CD4-positive, alpha-beta T cell (primary cell): ENCODE data around the gene MSL3. TPM values are rescaled to one million over a fixed set of nuclear protein-coding genes. Genes with fewer than 3 reads are reported as not detected.

Experiments
- ATAC-seq: fragments of 200-7000 bp; cut with Tn5 transposase; one replicate; pipeline ENCODE4 v1.10.0; 2022; ENCODE audit warnings: mild to moderate bottlenecking; ENCODE audit not compliant: poor library complexity
- CTCF ChIA-PET: fragments of 350-600 bp; sonication (Branson Sonifier 250); formaldehyde crosslinking; loops from one replicate; lab custom pipeline; 2021; ENCODE audit warnings: antibody characterized with exemption, inconsistent platforms; lab: Charles Lee
- POLR2A ChIA-PET: fragments of 350-600 bp; sonication (Branson Sonifier 250); formaldehyde crosslinking; loops from one replicate; lab custom pipeline; 2021; ENCODE audit warnings: antibody characterized with exemption, inconsistent platforms; lab: Charles Lee
- DNase-seq, 14 experiments: peaks; one replicate each; pipeline ENCODE4 v3.0.0-alpha.2; 2013 to 2020; ENCODE audit warnings: mixed read lengths in 2 of 14
- H3K27ac ChIP-seq, 2 donors: one replicate each; pipeline versions ENCODE4 v1.5.1 to v1.7.0; 2013; ENCODE audit warnings: low read length in 2 of 2, low read depth in 1 of 2, mild to moderate bottlenecking in 1 of 2
- H3K27me3 ChIP-seq, 2 experiments: 1 replicate in 1 of 2; 2 replicates in 1 of 2; pipeline versions ENCODE4 v1.6.1 to v1.7.0; 2013; ENCODE audit warnings: low read length in 2 of 2, control low read depth in 1 of 2, mild to moderate bottlenecking in 1 of 2, moderate library complexity in 1 of 2; ENCODE audit not compliant: insufficient read depth in 2 of 2, control insufficient read depth in 1 of 2
- H3K36me3 ChIP-seq: one replicate; pipeline ENCODE4 v1.6.1; 2013; ENCODE audit warnings: low read length, control low read depth; ENCODE audit not compliant: insufficient read depth
- H3K4me1 ChIP-seq: one replicate; pipeline ENCODE4 v1.6.1; 2013; ENCODE audit warnings: low read length, control low read depth; ENCODE audit not compliant: insufficient read depth
- H3K4me3 ChIP-seq: one replicate; pipeline ENCODE4 v1.5.1; 2013; ENCODE audit warnings: mild to moderate bottlenecking, low read length, moderate library complexity
- H3K9me3 ChIP-seq, 2 experiments: 1 replicate in 1 of 2; 2 replicates in 1 of 2; pipeline versions ENCODE4 v1.6.1 to v1.7.0; 2013; ENCODE audit warnings: low read length in 2 of 2, mild to moderate bottlenecking in 2 of 2, control low read depth in 1 of 2, moderate library complexity in 1 of 2; ENCODE audit not compliant: control insufficient read depth in 1 of 2, insufficient read depth in 1 of 2
- H3K27ac Mint-ChIP-seq: one replicate; pipeline ENCODE4 v1.8.0; 2020; ENCODE audit warnings: mixed read lengths
- H3K27me3 Mint-ChIP-seq: one replicate; pipeline ENCODE4 v1.8.0; 2021; ENCODE audit warnings: mixed read lengths
- H3K36me3 Mint-ChIP-seq: one replicate; pipeline ENCODE4 v1.8.0; 2021; ENCODE audit warnings: low read depth, mixed read lengths
- H3K4me1 Mint-ChIP-seq: one replicate; pipeline ENCODE4 v1.8.0; 2021; ENCODE audit warnings: low read depth, mixed read lengths
- H3K4me3 Mint-ChIP-seq: one replicate; pipeline ENCODE4 v1.8.0; 2020; ENCODE audit warnings: mild to moderate bottlenecking, mixed read lengths
- H3K9me3 Mint-ChIP-seq: one replicate; pipeline ENCODE4 v1.8.0; 2020; ENCODE audit warnings: mixed read lengths
- CTCF ChIP-seq: fragments of 200-600 bp; IDR thresholded peaks from one replicate; pipeline ENCODE4 v1.8.0; 2022; ENCODE audit warnings: antibody characterized with exemption, mild to moderate bottlenecking
- intact Hi-C, 2 experiments: fragments of 100-400 bp; cut with DNase I in 1 of 2; cut with micrococcal nuclease in 1 of 2; formaldehyde crosslinking; loops; one replicate each; pipeline versions ENCODE4 v1.15.1 to v1.9.0; 2023 to 2025; cut with DNase I, micrococcal nuclease
- total RNA-seq, 174 experiments: library from RNA in 2 of 174; stranded (reverse) in 2 of 174; gene quantifications; one replicate each; pipeline ENCODE4 v1.2.3 and lab custom pipeline; 2021 to 2026

MSL3 gene
- total RNA-seq, 2 experiments from 2014 or later = 126 to 137 TPM

- H3K27me3 Mint-ChIP-seq = no peaks in the 10 kb centered on the region
- intact Hi-C loops = loop anchor here in 1 of 2 experiments (2.0 to 10.0 kb wide), 3 partner anchors 13 to 1743 kb away; partner anchors contain the start of gene HCCS
Measured at GRCh38 chrX:11757397-11757718, 679 bp upstream of the MSL3 start.

GRCh38 chrX:11758400-11759171, 549 bp downstream of the MSL3 start:
- no peak for TF ChIP-seq CTCF
- peak; percentile 62 for ATAC-seq
- no peaks in the 10 kb centered on the region for H3K27me3 ChIP-seq
- H3K4me3 Mint-ChIP-seq = peak overlapping the region; percentile 88
- peaks cover 24% of the 10 kb centered on the region for H3K4me1 ChIP-seq
- ChIA-PET CTCF (interaction anchor here (0.6 to 3.0 kb wide), 5 partner anchors 8 to 227 kb away, joined by 3 to 9 read pairs (median 4); no protein-coding TSS in a partner anchor), POLR2A (interaction anchor here (0.7 to 3.4 kb wide), 5 partner anchors 9 to 28 kb away, joined by 3 to 17 read pairs (median 4); no protein-coding TSS in a partner anchor)
- peak overlapping the region; percentile 95 for H3K4me3 ChIP-seq
- no peaks in the 10 kb centered on the region for H3K9me3 Mint-ChIP-seq
- no peaks in the 10 kb centered on the region for H3K9me3 ChIP-seq
- DNase-seq = peak; percentile 80 to 94 (median 88)
- peaks cover 18% of the 10 kb centered on the region for H3K36me3 ChIP-seq
- H3K27ac ChIP-seq = peak overlapping the region; percentile 91 to 93
- H3K36me3 Mint-ChIP-seq = peaks cover 42% of the 10 kb centered on the region
- H3K4me1 Mint-ChIP-seq = peaks cover 33% of the 10 kb centered on the region
- H3K27ac Mint-ChIP-seq = peak overlapping the region; percentile 94
- intact Hi-C loops = loop anchor here (1.0 to 10.0 kb wide), 3 partner anchors 12 to 1744 kb away; partner anchors contain the start of gene HCCS (in 1 of the 2)
- no peaks in the 10 kb centered on the region for H3K27me3 Mint-ChIP-seq

More at GRCh38 chrX:11757397-11757718, 679 bp upstream of the MSL3 start:
- Mint-ChIP-seq H3K36me3 (peaks cover 30% of the 10 kb centered on the region), H3K4me3 (peak overlapping the region; percentile 90), H3K4me1 (peaks cover 21% of the 10 kb centered on the region), H3K9me3 (no peaks in the 10 kb centered on the region), H3K27ac (peak overlapping the region; percentile 79)
- ATAC-seq (no peak), DNase-seq (no peak)
- ChIA-PET POLR2A (interaction anchor here (0.9 to 3.4 kb wide), 3 partner anchors 10 to 1034 kb away, joined by 3 to 17 read pairs (median 11); partner anchors contain the start of gene PRPS2), CTCF (interaction anchor here (3.0 kb wide), 1 partner anchor 13 kb away, joined by 9 read pairs; no protein-coding TSS in a partner anchor)
- no peaks in the 10 kb centered on the region for H3K9me3 ChIP-seq
- TF ChIP-seq CTCF = no peak
- peaks cover 18% of the 10 kb centered on the region for H3K4me1 ChIP-seq
- H3K4me3 ChIP-seq = peak overlapping the region; percentile 45
- H3K27me3 ChIP-seq = no peaks in the 10 kb centered on the region
- H3K27ac ChIP-seq = no peak overlapping the region
- H3K36me3 ChIP-seq = peaks cover 6% of the 10 kb centered on the region

- H3K27ac ChIP-seq = peak overlapping the region; percentile 91 to 93
- peaks cover 23% of the 10 kb centered on the region for H3K36me3 ChIP-seq
- peaks cover 47% of the 10 kb centered on the region for H3K36me3 Mint-ChIP-seq
- ATAC-seq (no peak), DNase-seq (no peak)
- H3K9me3 Mint-ChIP-seq = no peaks in the 10 kb centered on the region
- H3K27me3 Mint-ChIP-seq = no peaks in the 10 kb centered on the region
- H3K4me1 ChIP-seq = peaks cover 28% of the 10 kb centered on the region
- no peaks in the 10 kb centered on the region for H3K27me3 ChIP-seq
- H3K4me3 Mint-ChIP-seq = peak overlapping the region; percentile 88
- peak overlapping the region; percentile 95 for H3K4me3 ChIP-seq
- intact Hi-C loops = loop anchor here in 1 of 2 experiments (10.0 kb wide), 2 partner anchors 644 to 1744 kb away; partner anchors contain the start of gene HCCS
- H3K27ac Mint-ChIP-seq = peak overlapping the region; percentile 94
- POLR2A ChIA-PET = interaction anchor here (0.7 to 3.4 kb wide), 4 partner anchors 8 to 28 kb away, joined by 3 to 17 read pairs (median 8); no protein-coding TSS in a partner anchor
- CTCF ChIA-PET = interaction anchor here (3.0 kb wide), 1 partner anchor 11 kb away, joined by 9 read pairs; no protein-coding TSS in a partner anchor
- peaks cover 39% of the 10 kb centered on the region for H3K4me1 Mint-ChIP-seq
- no peaks in the 10 kb centered on the region for H3K9me3 ChIP-seq
- TF ChIP-seq CTCF = no peak
Measured at GRCh38 chrX:11759172-11759460, 1.1 kb downstream of the MSL3 start.
